Activated B cell treated with CpG ODN at 0.5 μM for 24 hours (primary cell): Measurements from ENCODE around the gene ZFP62. TPM values are rescaled to one million over a fixed set of nuclear protein-coding genes. Genes with fewer than 3 reads are reported as not detected.

ENCODE experiments used
- ATAC-seq: fragments of 200-7000 bp; cut with Tn5 transposase; one replicate; pipeline ENCODE4 v1.10.0; 2021; ENCODE audit warnings: low read depth, mild to moderate bottlenecking, moderate library complexity
- CTCF ChIA-PET: fragments of 350-600 bp; sonication (Branson Sonifier 250); formaldehyde crosslinking; loops from one replicate; lab custom pipeline; 2021; ENCODE audit warnings: antibody characterized with exemption; lab: Charles Lee
- POLR2A ChIA-PET: fragments of 350-600 bp; sonication (Branson Sonifier 250); formaldehyde crosslinking; loops from one replicate; lab custom pipeline; 2021; ENCODE audit warnings: antibody characterized with exemption; lab: Charles Lee
- DNase-seq: peaks from one replicate; pipeline ENCODE4 v3.0.0; 2022
- H3K27ac Mint-ChIP-seq: one replicate; pipeline ENCODE4 v1.8.0; 2020; ENCODE audit warnings: mixed read lengths
- H3K27me3 Mint-ChIP-seq: one replicate; pipeline ENCODE4 v1.8.0; 2021; ENCODE audit warnings: mixed read lengths
- H3K36me3 Mint-ChIP-seq: one replicate; pipeline ENCODE4 v1.8.0; 2021; ENCODE audit warnings: low read depth, mixed read lengths
- H3K4me1 Mint-ChIP-seq: one replicate; pipeline ENCODE4 v1.8.0; 2021; ENCODE audit warnings: mixed read lengths
- H3K4me3 Mint-ChIP-seq: one replicate; pipeline ENCODE4 v1.8.0; 2020; ENCODE audit warnings: mild to moderate bottlenecking, mixed read lengths
- H3K9me3 Mint-ChIP-seq: one replicate; pipeline ENCODE4 v1.8.0; 2020; ENCODE audit warnings: mixed read lengths
- CTCF ChIP-seq: fragments of 200-600 bp; IDR thresholded peaks from one replicate; pipeline ENCODE4 v1.8.0; 2022; ENCODE audit warnings: antibody characterized with exemption, mild to moderate bottlenecking
- intact Hi-C: fragments of 100-400 bp; cut with micrococcal nuclease; formaldehyde crosslinking; loops from one replicate; pipeline ENCODE4 v1.15.1; 2024
- total RNA-seq: library from RNA; stranded (reverse); gene quantifications from 2 replicates; pipeline ENCODE4 v1.2.3, GENCODE V29; 2022

The ZFP62 gene
- total RNA-seq, 1 donor from 2014 or later: 45.6 TPM

DNA sequence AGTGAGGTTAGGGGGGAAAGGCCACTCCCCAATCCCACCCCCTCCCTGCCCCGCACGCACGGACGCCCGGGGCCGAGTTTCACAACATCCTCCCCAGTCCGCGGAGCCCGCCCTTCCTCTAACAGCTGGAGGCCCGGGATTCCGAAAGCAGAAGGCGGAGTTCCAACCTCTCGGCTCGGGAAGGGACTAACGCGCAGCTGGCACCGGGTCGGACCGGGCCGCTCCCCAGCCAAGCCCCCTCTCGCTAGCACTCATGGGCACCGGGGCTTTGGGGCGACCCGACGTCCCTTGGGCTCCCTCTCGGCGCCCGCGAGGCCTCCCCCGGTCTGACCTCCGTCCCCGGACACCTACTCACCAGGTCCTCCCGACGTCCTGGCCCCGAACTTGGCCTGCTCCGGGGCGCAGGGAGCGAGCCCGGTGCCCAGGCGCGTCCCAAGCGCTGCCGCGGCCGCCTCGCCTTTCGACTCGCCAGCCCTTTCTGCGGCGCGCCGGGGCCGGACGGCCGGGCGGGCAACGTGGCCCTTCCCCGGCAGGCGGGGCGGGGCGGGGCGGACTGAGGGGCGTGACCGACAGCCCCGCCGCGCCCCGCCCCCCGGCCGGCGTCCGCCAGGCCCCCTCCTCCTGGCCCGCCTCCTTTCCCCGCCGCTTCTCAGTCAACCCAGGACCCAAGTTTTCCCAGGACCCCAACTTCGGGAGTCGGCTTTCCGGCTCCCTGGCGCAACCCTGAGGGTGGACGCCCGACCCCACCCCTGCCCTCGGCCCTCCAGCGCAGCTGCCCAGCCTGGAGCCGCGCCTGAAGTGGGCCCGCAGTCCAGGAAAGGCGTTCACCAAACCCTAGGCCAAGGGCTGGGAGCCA, 58.5 kb downstream of the ZFP62 start, which contains the start of gene MGAT1:
Gene MGAT1 (minus strand): TSS at position 482 of the 856 bp plus-strand sequence. CDS start 9,835 bp downstream, outside the sequence.
- Mint-ChIP-seq H3K27ac (peak within 1 kb of the TSS; percentile 91), H3K9me3 (no peaks in the 10 kb centered on the region), H3K4me3 (peak within 1 kb of the TSS; percentile 91), H3K4me1 (peaks cover 84% of the 10 kb centered on the region), H3K27me3 (no peaks in the 10 kb centered on the region), H3K36me3 (peaks cover 34% of the 10 kb centered on the region)
- peak; percentile 84 for DNase-seq
- no peak for TF ChIP-seq CTCF
- POLR2A ChIA-PET: interaction anchor here (0.6 to 4.9 kb wide), 10 partner anchors 8 to 449 kb away, joined by 4 to 84 read pairs (median 6); partner anchors contain the start of genes TRIM41 and ZFP62
- ATAC-seq: peak; percentile 60
- intact Hi-C loops: loop anchor here (1.0 to 10.0 kb wide), 13 partner anchors 8 to 1068 kb away; partner anchors contain the start of genes MAML1, MAPK9, TRIM41 and TRIM52
- CTCF ChIA-PET: interaction anchor here (1.3 to 2.3 kb wide), 5 partner anchors 18 to 66 kb away, joined by 3 to 8 read pairs (median 6); no protein-coding TSS in a partner anchor

DNA sequence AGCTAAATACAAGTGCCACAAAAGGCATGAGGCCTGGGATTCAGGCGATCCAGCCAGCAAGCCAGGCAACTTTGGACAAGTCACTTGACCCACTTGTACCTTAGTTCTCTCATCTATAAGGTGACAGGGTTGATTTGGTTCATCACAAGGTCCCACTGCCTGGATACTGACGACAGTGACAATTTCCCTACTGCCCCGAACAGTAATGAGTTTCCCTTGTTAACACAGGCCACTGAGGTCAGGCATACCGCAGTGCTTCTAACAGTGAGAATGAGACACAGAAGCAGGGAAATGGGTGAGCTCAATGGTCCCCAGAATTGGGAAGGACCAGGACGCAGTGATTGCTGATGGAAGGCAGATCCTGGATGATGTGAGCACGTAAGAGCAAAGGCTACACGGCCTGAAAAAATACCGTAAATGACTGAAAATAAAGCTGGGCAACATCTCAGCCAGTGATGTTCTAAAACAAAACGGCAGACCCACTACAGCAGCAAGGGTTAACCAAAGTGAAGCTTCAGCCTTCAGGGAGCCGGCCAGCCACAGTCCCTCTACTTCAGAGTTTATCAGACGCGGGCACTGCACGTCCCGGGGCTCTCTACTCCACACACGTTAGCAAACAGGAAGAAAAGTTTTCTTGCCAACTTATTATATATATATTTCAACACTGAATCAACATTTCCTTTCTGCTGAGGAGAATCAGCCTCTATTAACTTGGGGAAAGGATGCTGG, 59.3 kb downstream of the ZFP62 start:
- CTCF ChIA-PET: interaction anchor here (1.8 to 2.3 kb wide), 2 partner anchors 17 to 67 kb away, joined by 5 to 8 read pairs; no protein-coding TSS in a partner anchor
- ATAC-seq (no peak), DNase-seq (no peak)
- intact Hi-C loops: loop anchor here (1.0 to 10.0 kb wide), 11 partner anchors 9 to 1067 kb away; partner anchors contain the start of genes MAML1, MAPK9, TRIM41 and TRIM52
- Mint-ChIP-seq H3K4me3 (peak overlapping the region; percentile 84), H3K9me3 (no peaks in the 10 kb centered on the region), H3K4me1 (peaks cover 82% of the 10 kb centered on the region), H3K27me3 (no peaks in the 10 kb centered on the region), H3K27ac (peak overlapping the region; percentile 81), H3K36me3 (peaks cover 34% of the 10 kb centered on the region)
- POLR2A ChIA-PET: interaction anchor here (0.6 to 4.9 kb wide), 6 partner anchors 8 to 448 kb away, joined by 4 to 84 read pairs (median 8); partner anchors contain the start of gene ZFP62
- TF ChIP-seq CTCF: no peak

- intact Hi-C loops: loop anchor here (5.0 to 10.0 kb wide), 3 partner anchors 362 to 1065 kb away; partner anchors contain the start of genes MAML1 and MAPK9
- no peak for ATAC-seq
- H3K27me3 Mint-ChIP-seq: no peaks in the 10 kb centered on the region
- CTCF ChIA-PET: interaction anchor here (2.3 kb wide), 1 partner anchor 15 kb away, joined by 8 read pairs; no protein-coding TSS in a partner anchor
- DNase-seq: no peak
- POLR2A ChIA-PET: interaction anchor here (0.9 to 4.9 kb wide), 4 partner anchors 10 to 61 kb away, joined by 3 to 84 read pairs (median 32); partner anchors contain the start of gene ZFP62
- H3K4me1 Mint-ChIP-seq: peaks cover 80% of the 10 kb centered on the region
- no peak overlapping the region for H3K27ac Mint-ChIP-seq
- H3K4me3 Mint-ChIP-seq: peak overlapping the region; percentile 48
- TF ChIP-seq CTCF: no peak
- peaks cover 47% of the 10 kb centered on the region for H3K36me3 Mint-ChIP-seq
- H3K9me3 Mint-ChIP-seq: no peaks in the 10 kb centered on the region
Observed at GRCh38 chr5:180799902-180800801, 60.9 kb downstream of the ZFP62 start.

DNA sequence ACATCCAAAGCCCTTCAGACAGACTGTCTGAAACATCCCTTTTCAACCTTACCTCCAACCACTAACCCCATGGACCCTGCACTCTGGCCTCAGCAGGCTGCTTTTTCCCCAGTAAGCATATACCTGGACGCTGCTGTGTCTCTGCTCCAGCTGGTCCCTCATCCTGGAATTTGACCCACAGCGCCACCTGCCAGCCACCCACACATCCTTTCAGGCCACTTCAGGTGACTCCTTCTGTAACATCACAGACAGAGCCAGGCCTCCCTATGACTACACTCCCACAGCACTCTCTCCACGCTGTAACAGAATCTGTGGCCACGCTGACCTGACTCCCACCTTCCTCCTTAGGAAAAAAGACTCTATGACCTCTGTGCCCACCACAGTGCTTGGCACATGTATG, 61.9 kb downstream of the ZFP62 start:
- ATAC-seq (no peak), DNase-seq (no peak)

More for the DNA sequence above, 61.9 kb downstream of the ZFP62 start:
- intact Hi-C loops: no loop called here
- H3K36me3 Mint-ChIP-seq: peaks cover 54% of the 10 kb centered on the region
- no peaks in the 10 kb centered on the region for H3K9me3 Mint-ChIP-seq
- ChIA-PET POLR2A (interaction anchor here (0.9 to 4.9 kb wide), 4 partner anchors 11 to 62 kb away, joined by 3 to 84 read pairs (median 32); partner anchors contain the start of gene ZFP62), CTCF (no interaction called here)
- H3K4me3 Mint-ChIP-seq: no peak overlapping the region
- peak overlapping the region; percentile 68 for H3K27ac Mint-ChIP-seq
- peaks cover 79% of the 10 kb centered on the region for H3K4me1 Mint-ChIP-seq
- TF ChIP-seq CTCF: no peak
- H3K27me3 Mint-ChIP-seq: no peaks in the 10 kb centered on the region
